Epithelial cell of proximal tubule (primary cell): ENCODE data around the gene GPBP1L1. TPM values are rescaled to one million over a fixed set of nuclear protein-coding genes. Genes with fewer than 3 reads are reported as not detected.

Experiments used
- DNase-seq: peaks from one replicate; pipeline ENCODE4 v3.0.0-alpha.2; 2011; ENCODE audit warnings: low read depth
- H3K4me3 ChIP-seq: 2 replicates; pipeline ENCODE4 v1.5.1; 2011; ENCODE audit warnings: low read depth, mild to moderate bottlenecking, low read length
- total RNA-seq: library from RNA; depleted of rRNA; stranded (reverse); fragments of >200 nt; gene quantifications from 2 replicates; pipeline ENCODE4 v1.2.3, GENCODE V29; 2015
- TF ChIP-seq, protein P1 (sequence below): conservative IDR thresholded peaks from 2 replicates; pipeline ENCODE4 v1.5.1; 2012; ENCODE audit warnings: low read depth, mild to moderate bottlenecking, low read length

GPBP1L1 gene
- total RNA-seq, 1 donor from 2014 or later: 87.8 TPM

DNA sequence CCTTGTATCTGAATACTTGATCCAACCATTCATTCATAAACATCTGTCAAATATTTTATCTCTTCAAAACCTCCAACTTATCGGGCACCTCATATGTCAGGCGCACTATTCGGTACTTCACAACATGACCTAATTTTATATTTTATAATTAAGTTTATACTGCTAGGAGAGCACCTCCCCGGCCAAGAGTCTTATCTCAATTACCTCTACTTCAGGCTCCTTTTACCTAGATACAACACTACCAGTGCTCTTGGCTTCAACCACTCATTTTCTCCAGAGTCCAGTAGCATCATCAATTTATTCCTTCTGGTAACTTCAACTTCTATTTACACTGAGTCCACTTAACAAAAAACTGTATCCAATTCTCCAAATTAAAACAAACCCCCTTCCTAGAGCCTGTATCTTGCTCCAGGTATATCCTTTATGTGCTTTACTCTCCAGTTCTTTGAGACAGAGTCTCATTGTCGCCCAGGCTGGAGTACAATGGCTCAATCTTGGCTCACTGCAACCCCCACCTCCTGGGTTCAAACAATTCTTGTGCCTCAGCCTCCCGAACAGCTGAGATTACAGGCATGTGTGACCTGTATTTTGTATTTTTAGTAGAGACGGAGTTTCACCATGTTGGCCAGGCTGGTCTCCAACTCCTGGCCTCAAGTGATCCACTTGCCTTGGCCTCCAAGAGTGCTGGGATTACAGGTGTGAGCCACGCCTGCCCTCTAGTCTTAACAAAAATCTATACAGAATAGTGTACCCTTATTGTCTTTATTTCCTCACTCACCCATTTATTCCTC is 18.8 kb downstream of the GPBP1L1 start:
- DNase-seq: no peak
- H3K4me3 ChIP-seq: no peak overlapping the region
- TF ChIP-seq, protein P1, sequence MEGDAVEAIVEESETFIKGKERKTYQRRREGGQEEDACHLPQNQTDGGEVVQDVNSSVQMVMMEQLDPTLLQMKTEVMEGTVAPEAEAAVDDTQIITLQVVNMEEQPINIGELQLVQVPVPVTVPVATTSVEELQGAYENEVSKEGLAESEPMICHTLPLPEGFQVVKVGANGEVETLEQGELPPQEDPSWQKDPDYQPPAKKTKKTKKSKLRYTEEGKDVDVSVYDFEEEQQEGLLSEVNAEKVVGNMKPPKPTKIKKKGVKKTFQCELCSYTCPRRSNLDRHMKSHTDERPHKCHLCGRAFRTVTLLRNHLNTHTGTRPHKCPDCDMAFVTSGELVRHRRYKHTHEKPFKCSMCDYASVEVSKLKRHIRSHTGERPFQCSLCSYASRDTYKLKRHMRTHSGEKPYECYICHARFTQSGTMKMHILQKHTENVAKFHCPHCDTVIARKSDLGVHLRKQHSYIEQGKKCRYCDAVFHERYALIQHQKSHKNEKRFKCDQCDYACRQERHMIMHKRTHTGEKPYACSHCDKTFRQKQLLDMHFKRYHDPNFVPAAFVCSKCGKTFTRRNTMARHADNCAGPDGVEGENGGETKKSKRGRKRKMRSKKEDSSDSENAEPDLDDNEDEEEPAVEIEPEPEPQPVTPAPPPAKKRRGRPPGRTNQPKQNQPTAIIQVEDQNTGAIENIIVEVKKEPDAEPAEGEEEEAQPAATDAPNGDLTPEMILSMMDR: no peak

GRCh38 chr1:45666836-45667235 is 19.5 kb downstream of the GPBP1L1 start:
- DNase-seq: no peak
- TF ChIP-seq, protein P1: no peak
- no peak overlapping the region for H3K4me3 ChIP-seq

GRCh38 chr1:45660336-45660735 is 26.0 kb downstream of the GPBP1L1 start:
- H3K4me3 ChIP-seq: no peak overlapping the region
- no peak for DNase-seq
- TF ChIP-seq, protein P1: no peak

- H3K4me3 ChIP-seq: no peak overlapping the region
- no peak for DNase-seq
- TF ChIP-seq, protein P1: no peak
Observed at GRCh38 chr1:45659222-45659621, 27.1 kb downstream of the GPBP1L1 start.

- DNase-seq: no peak
- no peak overlapping the region for H3K4me3 ChIP-seq
- TF ChIP-seq, protein P1: no peak
Observed at GRCh38 chr1:45658171-45658570, 28.2 kb downstream of the GPBP1L1 start.

DNA sequence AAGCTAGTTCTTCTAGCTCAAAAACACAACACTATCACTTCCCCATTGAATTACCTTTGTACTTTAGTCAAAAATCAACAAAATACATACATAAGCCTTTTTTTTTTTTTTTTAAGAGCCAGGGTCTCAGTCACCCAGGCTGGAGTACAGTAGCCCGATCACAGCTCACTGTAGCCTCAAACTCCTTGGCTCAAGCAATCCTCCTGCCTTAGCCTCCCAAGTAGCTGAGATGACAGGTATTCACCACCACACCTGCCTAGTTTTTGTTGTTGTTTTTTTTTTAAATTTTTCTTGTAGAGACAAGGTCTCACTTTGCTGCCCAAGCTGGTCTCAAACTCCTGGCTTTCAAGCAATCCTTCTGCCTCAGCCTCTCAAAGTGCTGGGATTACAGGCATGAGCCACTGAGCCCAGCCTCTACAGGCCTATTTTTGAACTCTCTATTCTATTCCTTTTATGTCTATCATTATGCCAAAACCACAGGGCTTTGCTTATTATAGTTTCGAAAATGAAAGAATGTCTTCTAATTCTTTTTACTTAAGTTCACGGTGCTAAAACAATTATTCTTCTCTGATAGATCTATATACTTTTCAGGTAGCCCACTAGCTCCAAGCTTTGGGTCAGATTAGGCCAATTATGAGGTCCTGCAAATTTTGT is 29.6 kb downstream of the GPBP1L1 start:
- no peak for DNase-seq
- H3K4me3 ChIP-seq: no peak overlapping the region
- TF ChIP-seq, protein P1: no peak
